HG03045 (cell line): ENCODE data around the gene SETD6.
"Not testable (repeated sequence)": the region's sequence is repeated elsewhere in the genome, so short reads cannot be mapped to it uniquely, and the experiment has no call there.

Experiments
- ATAC-seq: cut with Tn5 transposase; IDR thresholded peaks from one replicate; pipeline ENCODE4 v1.9.1; 2021; ENCODE audit warnings: mild to moderate bottlenecking, moderate library complexity; ENCODE audit not compliant: unreplicated experiment

SETD6 gene

GRCh38 chr16:58515125-58515870 lies at the start of gene SETD6:
TSS of gene SETD6 (plus strand) at chr16:58515517. CDS start at chr16:58515538, 21 bp downstream.
- peak; percentile 78 for ATAC-seq

GRCh38 chr16:58465817-58466216 lies 49.5 kb upstream of the SETD6 start:
- ATAC-seq, result no peak

DNA sequence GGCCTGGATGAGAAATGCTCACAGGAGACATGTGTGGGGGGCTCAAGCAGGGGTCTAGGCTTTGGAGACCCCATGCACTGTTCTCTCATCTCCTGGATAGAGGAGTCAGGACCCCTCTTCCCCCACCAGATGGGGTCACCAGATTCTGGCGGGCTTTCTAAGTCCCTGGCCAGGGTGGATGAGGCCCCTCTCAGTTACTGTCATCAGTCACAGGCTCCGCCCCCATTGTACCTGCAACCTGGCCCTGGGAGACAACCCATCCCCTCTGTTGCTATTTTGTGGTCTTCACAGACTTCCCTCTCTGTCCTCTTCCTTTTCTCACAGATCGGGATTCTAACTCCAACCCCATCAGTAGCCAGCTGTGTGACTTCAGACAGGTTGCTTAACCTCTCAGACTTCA lies 48.9 kb upstream of the SETD6 start:
- no peak for ATAC-seq

DNA sequence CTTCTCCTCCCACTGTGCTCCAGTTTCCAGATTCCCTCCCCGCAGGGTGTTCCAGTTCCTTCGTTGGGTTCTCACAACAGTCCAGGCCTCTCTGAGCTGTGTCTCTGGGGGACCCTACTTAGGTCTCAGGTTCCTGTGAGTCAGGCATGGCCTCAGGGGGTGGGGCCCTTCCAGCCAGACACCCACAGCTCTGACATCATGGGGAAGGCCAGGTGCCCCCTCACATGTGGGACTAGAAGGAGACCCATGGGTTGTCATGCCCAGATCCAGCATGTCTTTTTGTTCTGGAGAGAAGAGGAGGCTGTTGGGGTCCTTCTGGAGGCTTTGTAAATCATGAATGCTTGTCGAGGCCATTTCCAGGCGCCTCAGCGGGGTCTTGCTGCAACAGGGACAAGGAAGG lies 47.4 kb upstream of the SETD6 start:
- ATAC-seq, result no peak

GRCh38 chr16:58471209-58471975 lies 43.9 kb upstream of the SETD6 start:
- ATAC-seq, result no peak

DNA sequence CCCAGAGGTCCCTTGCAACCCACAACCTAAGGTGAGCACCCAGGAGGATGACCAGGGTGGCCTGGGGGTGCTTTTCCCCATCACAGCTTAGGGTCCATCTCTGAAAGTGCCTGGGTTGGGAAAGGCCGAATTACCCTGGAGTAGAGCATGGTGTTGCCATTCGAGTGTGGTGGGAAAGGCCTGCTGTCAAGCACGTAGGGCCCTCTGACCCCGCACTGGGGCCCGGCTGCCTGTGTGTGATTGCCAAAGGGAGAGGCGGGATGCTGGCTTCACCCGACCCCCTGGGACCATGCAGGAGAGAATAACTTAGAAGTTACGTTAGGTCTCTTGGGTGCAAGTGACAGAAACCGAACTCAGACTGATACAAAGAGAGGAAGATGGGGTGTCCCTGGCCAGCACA lies 43.1 kb upstream of the SETD6 start:
- no peak for ATAC-seq

GRCh38 chr16:58472827-58473226 lies 42.5 kb upstream of the SETD6 start:
- no peak for ATAC-seq

DNA sequence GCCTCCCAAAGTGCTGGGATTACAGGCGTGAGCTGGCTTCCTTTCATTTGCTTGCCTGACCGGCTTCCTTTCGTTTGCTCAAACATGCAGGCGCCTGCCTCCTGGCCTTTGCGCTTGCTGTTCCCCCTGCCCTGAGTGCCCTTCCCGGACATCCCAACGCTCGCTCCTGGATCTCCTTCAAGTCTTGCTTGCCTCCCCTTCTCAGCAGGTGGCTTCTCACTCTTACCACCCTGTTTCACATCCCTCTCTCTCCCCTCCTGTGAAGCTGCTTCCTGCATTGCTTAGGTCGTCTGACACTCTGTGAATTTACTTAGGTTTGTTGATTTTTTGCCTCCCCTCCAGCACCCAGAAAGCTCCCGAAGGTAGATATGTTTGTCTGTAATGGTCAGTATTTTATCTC lies 41.0 kb upstream of the SETD6 start:
- no peak for ATAC-seq

- ATAC-seq, result no peak
Observed at GRCh38 chr16:58475091-58475619, 40.2 kb upstream of the SETD6 start.

- ATAC-seq, result no peak
Observed at GRCh38 chr16:58476791-58477190, 38.5 kb upstream of the SETD6 start.

DNA sequence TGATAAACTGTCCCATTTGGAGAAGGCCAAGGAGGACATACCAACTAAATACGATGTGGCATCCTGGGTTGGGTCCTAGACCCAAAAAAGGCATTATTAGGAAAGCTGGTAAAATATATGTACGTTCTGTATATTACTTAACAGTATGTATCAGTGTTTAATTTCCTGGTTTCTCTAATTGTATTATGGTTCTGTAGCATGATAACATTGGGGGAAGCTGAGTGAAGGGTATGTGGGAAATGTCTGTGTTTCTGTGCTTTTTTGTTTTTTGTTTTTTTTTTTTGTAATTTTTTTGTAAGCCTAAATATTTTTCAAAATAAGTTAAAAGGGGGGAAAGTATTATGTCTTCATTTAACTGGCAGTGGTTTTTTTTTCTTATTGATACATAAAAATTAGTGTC lies 36.9 kb upstream of the SETD6 start:
- no peak for ATAC-seq

- ATAC-seq, result no peak
Observed at GRCh38 chr16:58481226-58481869, 34.0 kb upstream of the SETD6 start.

GRCh38 chr16:58481931-58482330 lies 33.4 kb upstream of the SETD6 start:
- no peak for ATAC-seq

DNA sequence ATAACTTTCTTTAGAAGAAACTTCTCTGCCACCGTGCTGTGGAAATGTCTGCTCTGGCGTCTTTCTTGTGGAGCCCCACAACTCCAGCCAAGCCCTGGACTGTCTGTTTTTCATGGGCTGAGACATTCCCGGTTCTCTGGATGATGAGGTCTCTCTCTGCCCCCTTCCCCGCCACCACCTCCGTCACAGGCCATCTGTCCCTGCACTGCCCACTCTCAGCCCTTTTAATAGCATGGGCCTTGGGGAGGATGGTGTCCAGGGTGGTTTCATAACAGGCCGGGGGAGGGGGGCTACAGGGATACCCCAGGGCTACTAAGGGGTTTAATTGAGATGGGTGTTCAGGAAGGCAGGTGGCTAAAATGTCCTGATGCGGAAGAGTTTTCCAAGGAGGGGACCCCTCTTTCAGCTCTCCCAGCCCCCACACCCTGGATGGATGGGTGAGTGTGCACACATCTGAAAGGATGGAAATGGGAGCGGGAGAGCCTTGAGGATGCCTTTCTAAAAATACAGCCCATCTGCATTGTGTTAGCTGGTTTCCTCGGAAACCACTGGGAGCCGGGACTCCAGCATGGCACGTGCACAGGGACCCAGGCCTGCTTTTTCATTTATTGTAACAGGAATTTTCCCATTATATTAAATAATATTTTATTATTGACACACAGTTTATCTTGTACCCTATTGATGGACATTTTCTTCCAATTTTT lies 30.0 kb upstream of the SETD6 start:
- ATAC-seq, result no peak

DNA sequence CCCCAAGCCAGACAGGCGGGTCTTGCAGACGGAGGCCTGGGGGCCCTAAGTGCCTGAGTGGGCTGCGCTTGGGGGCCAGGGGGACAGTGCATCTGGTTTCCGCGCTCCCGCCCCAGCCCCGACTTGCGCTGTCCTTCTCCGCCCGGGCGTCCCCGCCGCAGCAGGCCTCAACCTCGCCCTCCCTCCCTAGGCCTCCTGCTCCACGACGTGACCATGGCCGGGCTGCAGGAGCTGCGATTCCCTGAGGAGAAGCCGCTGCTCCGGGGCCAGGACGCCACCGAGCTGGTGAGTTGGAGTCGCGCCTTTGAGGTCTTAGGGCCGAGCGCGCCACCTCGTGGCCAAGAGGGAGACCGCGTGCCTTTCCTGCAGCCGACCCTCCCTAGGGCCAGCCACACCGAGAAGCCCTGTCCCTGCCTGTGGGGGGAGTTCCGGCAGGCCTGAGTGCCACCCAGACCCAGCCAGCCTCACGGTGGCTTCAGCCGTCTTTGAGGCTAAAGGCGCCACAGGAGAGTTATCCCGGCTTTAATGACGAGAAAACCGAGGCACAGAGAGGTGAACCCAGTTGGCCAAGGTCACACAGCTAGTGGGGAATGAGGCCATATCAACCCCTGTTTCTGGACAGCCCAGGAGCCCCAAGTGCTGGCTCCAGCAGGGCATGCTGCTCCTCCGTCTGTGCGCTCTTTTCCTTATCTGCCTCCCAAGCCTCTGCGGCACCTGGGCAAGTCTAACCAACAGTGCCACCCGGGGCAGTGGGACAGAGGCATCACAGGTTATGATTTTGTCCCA lies 27.6 kb upstream of the SETD6 start:
- peak; percentile 69 for ATAC-seq

DNA sequence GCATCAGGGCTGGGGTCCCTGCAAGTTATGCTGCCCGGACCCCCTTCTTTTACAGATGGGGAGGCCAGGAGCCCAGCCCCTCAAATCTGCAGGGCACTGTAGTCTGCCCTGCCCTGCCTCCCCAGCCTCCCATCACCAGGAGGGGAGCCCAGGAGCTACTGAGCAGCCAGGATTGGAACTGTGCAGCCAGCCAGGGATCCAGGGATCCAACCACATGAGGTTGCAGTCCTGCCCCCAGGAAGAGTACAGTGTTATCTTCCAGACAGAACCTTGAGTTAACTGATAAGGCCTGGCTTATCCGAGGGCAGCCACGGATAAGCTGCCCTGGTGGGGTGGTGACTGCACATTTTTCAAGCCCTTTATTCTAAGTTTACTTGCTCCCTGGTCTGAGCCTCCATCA lies 26.8 kb upstream of the SETD6 start:
- no peak for ATAC-seq

DNA sequence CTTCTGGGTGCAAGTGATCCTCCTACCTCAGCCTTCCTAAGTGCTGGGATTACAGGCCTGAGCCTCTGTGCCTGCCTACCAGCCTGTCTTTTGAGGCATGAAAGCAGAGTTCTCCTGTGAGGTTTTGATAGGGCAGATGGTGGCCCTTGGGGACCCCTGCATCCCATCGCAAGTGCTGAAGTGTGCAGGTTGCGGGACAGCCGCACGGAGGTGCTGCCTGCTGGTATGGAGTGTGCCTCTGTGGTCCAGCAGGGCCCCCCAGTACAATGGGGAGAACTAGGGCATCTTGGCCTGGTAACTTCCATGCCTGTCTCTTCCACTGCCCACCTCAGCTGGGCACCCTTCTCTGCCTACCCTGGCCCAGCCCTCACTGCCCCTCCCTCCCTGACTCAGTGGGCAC lies 25.3 kb upstream of the SETD6 start:
- ATAC-seq, result no peak

GRCh38 chr16:58490539-58490938 lies 24.8 kb upstream of the SETD6 start:
- not testable (repeated sequence) for ATAC-seq

DNA sequence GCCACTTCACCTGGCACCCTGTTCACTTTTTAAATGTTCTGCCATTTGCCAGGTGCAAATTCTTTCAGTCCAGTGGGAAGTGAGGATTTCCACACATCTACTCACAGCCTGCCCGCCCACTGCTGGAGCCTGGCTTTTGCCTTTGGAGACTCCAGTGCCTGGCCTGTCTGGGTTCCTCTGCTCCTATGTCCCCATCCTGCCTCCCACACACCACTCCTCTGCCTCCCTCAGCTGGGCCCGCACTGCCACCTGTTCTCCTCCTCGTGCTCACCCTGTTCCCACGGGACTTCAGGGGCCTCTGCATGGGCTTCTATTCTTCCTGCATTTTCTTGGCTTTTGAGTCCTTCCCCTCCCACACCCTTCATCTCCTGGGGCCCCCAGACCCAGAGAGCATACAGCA lies 23.3 kb upstream of the SETD6 start:
- ATAC-seq, result no peak

DNA sequence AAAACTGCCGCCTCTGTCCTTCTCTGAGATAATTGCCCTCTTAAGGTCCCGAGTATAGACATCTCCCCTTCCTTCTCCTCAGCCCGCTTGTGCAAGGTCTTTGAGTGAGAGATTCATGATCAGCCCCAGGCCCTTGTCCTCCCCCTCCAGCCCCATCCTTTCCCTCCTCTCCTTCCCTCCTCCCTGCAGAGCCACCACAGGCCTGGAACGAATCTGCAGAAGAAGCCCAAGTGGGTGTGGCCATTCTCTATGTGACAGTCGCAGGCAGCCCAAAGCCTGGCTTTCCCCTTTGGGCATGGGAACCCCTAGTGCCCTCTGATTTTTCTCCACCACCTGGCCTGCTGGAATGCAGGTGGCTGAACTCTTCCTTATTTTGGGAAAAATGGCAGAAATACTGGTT lies 22.6 kb upstream of the SETD6 start:
- no peak for ATAC-seq
